ENCODE data around the gene COL1A2. TPM values are rescaled to one million over a fixed set of nuclear protein-coding genes. Genes with fewer than 3 reads are reported as not detected.

The COL1A2 gene
- total RNA-seq, 2 experiments from 2014 or later, result 0.28 to 0.33 TPM

- POLR2A ChIA-PET, result no interaction called here
- no peaks in the 10 kb centered on the region for H3K9me3 Mint-ChIP-seq
- Histone ChIP-seq H3K36me3 (ENCODE audit: insufficient read depth, low read length) (no peaks in the 10 kb centered on the region), H3K9me3 (ENCODE audit: control insufficient read depth in 1 of 2, insufficient read depth in 1 of 2, low read length in 2 of 2) (no peaks in the 10 kb centered on the region), H3K27me3 (ENCODE audit: control insufficient read depth in 1 of 2, insufficient read depth in 2 of 2, low read length in 2 of 2) (no peaks in the 10 kb centered on the region), H3K27ac (ENCODE audit: low read depth in 1 of 2, low read length in 2 of 2) (no peak overlapping the region), H3K4me3 (ENCODE audit: low read length) (no peak overlapping the region), H3K4me1 (ENCODE audit: insufficient read depth, low read length) (no peaks in the 10 kb centered on the region)
- ATAC-seq (ENCODE audit: poor library complexity) (no peak), DNase-seq (no peak)
- H3K27me3 Mint-ChIP-seq, result no peaks in the 10 kb centered on the region
- no peak overlapping the region for H3K4me3 Mint-ChIP-seq
- H3K4me1 Mint-ChIP-seq (ENCODE audit: low read depth), result no peaks in the 10 kb centered on the region
- CTCF ChIA-PET, result no interaction called here
- no peak for TF ChIP-seq CTCF (IDR thresholded peaks at IDR 0.05)
- no peak overlapping the region for H3K27ac Mint-ChIP-seq
- no peaks in the 10 kb centered on the region for H3K36me3 Mint-ChIP-seq (ENCODE audit: low read depth)
- intact Hi-C loops (cut with DNase I, micrococcal nuclease), result no loop called here
Observed at GRCh38 chr7:94368371-94368791, 26.3 kb upstream of the COL1A2 start.

- H3K4me3 Mint-ChIP-seq, result no peak overlapping the region
- ChIA-PET POLR2A (no interaction called here), CTCF (no interaction called here)
- Histone ChIP-seq H3K36me3 (ENCODE audit: insufficient read depth, low read length) (no peaks in the 10 kb centered on the region), H3K4me3 (ENCODE audit: low read length) (no peak overlapping the region), H3K27me3 (ENCODE audit: control insufficient read depth in 1 of 2, insufficient read depth in 2 of 2, low read length in 2 of 2) (no peaks in the 10 kb centered on the region), H3K9me3 (ENCODE audit: control insufficient read depth in 1 of 2, insufficient read depth in 1 of 2, low read length in 2 of 2) (no peaks in the 10 kb centered on the region), H3K4me1 (ENCODE audit: insufficient read depth, low read length) (no peaks in the 10 kb centered on the region), H3K27ac (ENCODE audit: low read depth in 1 of 2, low read length in 2 of 2) (no peak overlapping the region)
- no peaks in the 10 kb centered on the region for H3K27me3 Mint-ChIP-seq
- H3K9me3 Mint-ChIP-seq, result no peaks in the 10 kb centered on the region
- intact Hi-C loops (cut with DNase I, micrococcal nuclease), result no loop called here
- no peaks in the 10 kb centered on the region for H3K4me1 Mint-ChIP-seq (ENCODE audit: low read depth)
- no peak for ATAC-seq (ENCODE audit: poor library complexity)
- no peaks in the 10 kb centered on the region for H3K36me3 Mint-ChIP-seq (ENCODE audit: low read depth)
- DNase-seq, result no peak
- H3K27ac Mint-ChIP-seq, result no peak overlapping the region
- no peak for TF ChIP-seq CTCF (IDR thresholded peaks at IDR 0.05)
Observed at GRCh38 chr7:94374231-94374630, 20.5 kb upstream of the COL1A2 start.

GRCh38 chr7:94374721-94375566, 19.8 kb upstream of the COL1A2 start:
- Mint-ChIP-seq H3K27ac (no peak overlapping the region), H3K4me1 (ENCODE audit: low read depth) (no peaks in the 10 kb centered on the region), H3K4me3 (no peak overlapping the region), H3K9me3 (no peaks in the 10 kb centered on the region), H3K36me3 (ENCODE audit: low read depth) (no peaks in the 10 kb centered on the region), H3K27me3 (no peaks in the 10 kb centered on the region)
- H3K27me3 ChIP-seq (ENCODE audit: control insufficient read depth in 1 of 2, insufficient read depth in 2 of 2, low read length in 2 of 2), result no peaks in the 10 kb centered on the region
- CTCF ChIA-PET, result no interaction called here
- H3K4me1 ChIP-seq (ENCODE audit: insufficient read depth, low read length), result no peaks in the 10 kb centered on the region
- no peak for ATAC-seq (ENCODE audit: poor library complexity)
- H3K9me3 ChIP-seq (ENCODE audit: control insufficient read depth in 1 of 2, insufficient read depth in 1 of 2, low read length in 2 of 2), result no peaks in the 10 kb centered on the region
- intact Hi-C loops (cut with DNase I, micrococcal nuclease), result no loop called here
- H3K27ac ChIP-seq (ENCODE audit: low read depth in 1 of 2, low read length in 2 of 2), result no peak overlapping the region
- no peak for TF ChIP-seq CTCF (IDR thresholded peaks at IDR 0.05)
- H3K36me3 ChIP-seq (ENCODE audit: insufficient read depth, low read length), result no peaks in the 10 kb centered on the region
- POLR2A ChIA-PET, result interaction anchor here (0.7 kb wide), 1 partner anchor 1060 kb away, joined by 5 read pairs; the partner anchor contains the start of gene PON2
- no peak for DNase-seq
- H3K4me3 ChIP-seq (ENCODE audit: low read length), result no peak overlapping the region

All from CD4-positive, alpha-beta T cell (primary cell).